ENCODE results near the gene CCL15.

CCL15 gene

GRCh38 chr17:35991075-35991474 is 10.3 kb downstream of the CCL15 start:
- no peak for DNase-seq

GRCh38 chr17:35988164-35988563 is 13.2 kb downstream of the CCL15 start:
- no peak for DNase-seq

GRCh38 chr17:35986643-35987042 is 14.7 kb downstream of the CCL15 start, which contains the start of gene CCL14:
TSS of gene CCL14 (minus strand) at chr17:35986729. CDS start at chr17:35986649, 80 bp downstream.
- DNase-seq = no peak

GRCh38 chr17:35984140-35984539 is 17.2 kb downstream of the CCL15 start:
- no peak for DNase-seq

- no peak for DNase-seq
Measured at GRCh38 chr17:35982409-35983191, 18.8 kb downstream of the CCL15 start.

- no peak for DNase-seq
Measured at GRCh38 chr17:35981908-35982330, 19.4 kb downstream of the CCL15 start.

GRCh38 chr17:35981246-35981645 is 20.1 kb downstream of the CCL15 start, which contains the start of gene CCL16:
TSS of gene CCL16 (minus strand) at chr17:35981497. CDS start at chr17:35981420, 77 bp downstream.
- no peak for DNase-seq

GRCh38 chr17:35978346-35978745 is 23.0 kb downstream of the CCL15 start:
- DNase-seq = no peak

GRCh38 chr17:35977509-35977908 is 23.8 kb downstream of the CCL15 start:
- DNase-seq = no peak

- peak; percentile 63 for DNase-seq
Measured at GRCh38 chr17:35973333-35974260, 27.8 kb downstream of the CCL15 start.

GRCh38 chr17:35972945-35973332 is 28.4 kb downstream of the CCL15 start:
- DNase-seq = no peak

GRCh38 chr17:35972535-35972934 is 28.8 kb downstream of the CCL15 start:
- no peak for DNase-seq

- no peak for DNase-seq
Measured at GRCh38 chr17:35972066-35972465, 29.3 kb downstream of the CCL15 start.

- peak; percentile 60 for DNase-seq
Measured at GRCh38 chr17:35969558-35970380, 31.6 kb downstream of the CCL15 start.

- no peak for DNase-seq
Measured at GRCh38 chr17:35968520-35969054, 32.8 kb downstream of the CCL15 start.

- DNase-seq = no peak
Measured at GRCh38 chr17:35965272-35965671, 36.1 kb downstream of the CCL15 start.

GRCh38 chr17:35963663-35964062 is 37.7 kb downstream of the CCL15 start:
- DNase-seq = no peak

GRCh38 chr17:35953720-35954119 is 47.6 kb downstream of the CCL15 start:
- no peak for DNase-seq

- DNase-seq = peak; percentile 7
Measured at GRCh38 chr17:35949401-35949800, 52.0 kb downstream of the CCL15 start.

GRCh38 chr17:35948092-35948491 is 53.3 kb downstream of the CCL15 start:
- no peak for DNase-seq

Data from fibroblast of skin of back (primary cell).